Progenitor cell of endocrine pancreas (in vitro differentiated cells): ENCODE data around the gene NFIC. TPM values are rescaled to one million over a fixed set of nuclear protein-coding genes. Genes with fewer than 3 reads are reported as not detected.

Source experiments
- DNase-seq: peaks from one replicate; pipeline ENCODE4 v3.0.0; 2021; ENCODE audit warnings: low spot score; ENCODE audit not compliant: unreplicated experiment
- H3K27ac Mint-ChIP-seq: 2 replicates; pipeline ENCODE4 v1.8.0; 2021; ENCODE audit warnings: mild to moderate bottlenecking, moderate library complexity, mixed read lengths
- H3K27me3 Mint-ChIP-seq: 2 replicates; pipeline ENCODE4 v1.8.0; 2021; ENCODE audit warnings: mixed read lengths
- H3K36me3 Mint-ChIP-seq: 2 replicates; pipeline ENCODE4 v1.8.0; 2022; ENCODE audit warnings: mixed read lengths; ENCODE audit not compliant: insufficient read depth
- H3K4me1 Mint-ChIP-seq: 2 replicates; pipeline ENCODE4 v1.8.0; 2021; ENCODE audit warnings: low read depth, mixed read lengths
- H3K4me3 Mint-ChIP-seq: 2 replicates; pipeline ENCODE4 v1.8.0; 2021; ENCODE audit warnings: low read depth, mild to moderate bottlenecking, moderate library complexity, mixed read lengths
- H3K9me3 Mint-ChIP-seq: 2 replicates; pipeline ENCODE4 v1.8.0; 2021; ENCODE audit warnings: low read depth, mixed read lengths
- total RNA-seq: library from RNA; stranded (reverse); gene quantifications from 2 replicates; pipeline ENCODE4 v1.2.1, GENCODE V29; 2021
- TF ChIP-seq, protein P1 (sequence below): fragments of 200-600 bp; sonication (generic); IDR thresholded peaks from one replicate; pipeline ENCODE4 v1.5.0; 2021; ENCODE audit warnings: antibody characterized with exemption, mild to moderate bottlenecking; ENCODE audit not compliant: unreplicated experiment

Gene NFIC
- total RNA-seq, 1 donor from 2014 or later = 6.8 TPM

DNA sequence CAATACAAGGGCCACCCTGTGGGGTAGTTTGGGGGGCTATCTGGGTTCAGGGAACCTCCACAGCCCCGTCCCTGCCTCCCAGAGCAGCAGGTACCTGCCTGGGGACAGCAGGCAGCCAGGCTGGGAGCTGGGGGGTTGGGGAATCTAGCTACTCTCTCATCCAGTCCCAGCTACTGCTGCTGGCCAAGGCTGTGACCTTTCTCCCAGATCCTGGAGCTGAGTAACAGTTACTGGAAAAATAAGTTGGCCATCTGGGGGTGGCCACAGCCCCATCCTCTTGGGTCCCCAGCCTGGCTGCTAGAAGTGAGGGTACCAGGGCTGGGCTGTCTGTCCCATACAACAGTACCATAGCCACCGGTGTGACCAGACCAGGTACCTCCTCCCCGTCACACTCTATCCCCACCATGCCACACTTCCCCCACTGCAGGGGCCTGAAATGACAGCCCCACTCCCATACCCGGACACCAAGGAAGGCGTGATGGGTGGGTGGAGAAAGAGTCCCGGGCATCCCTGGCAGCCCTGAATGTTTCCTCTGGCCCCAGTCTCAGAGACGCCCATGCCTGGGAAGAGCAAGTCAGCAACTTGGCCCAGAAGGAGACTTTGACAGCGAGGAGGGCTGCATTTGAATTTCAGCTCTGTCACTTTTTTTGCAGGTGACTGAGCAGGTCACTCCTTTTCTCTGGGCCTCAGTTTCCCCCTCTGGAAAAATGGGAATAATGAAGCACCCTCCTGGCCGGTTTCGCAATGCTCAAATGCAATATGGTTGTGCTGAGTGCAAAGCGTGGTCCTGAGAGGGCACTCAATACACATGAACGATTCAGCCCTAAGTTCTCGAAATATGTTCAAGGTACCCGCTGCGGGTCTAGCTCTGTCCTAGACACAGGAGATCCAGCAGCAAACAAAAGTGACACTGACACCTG, 30.7 kb upstream of the NFIC start:
- H3K27me3 Mint-ChIP-seq = peaks cover 47% of the 10 kb centered on the region
- DNase-seq = no peak
- no peaks in the 10 kb centered on the region for H3K4me1 Mint-ChIP-seq
- TF ChIP-seq, protein P1, sequence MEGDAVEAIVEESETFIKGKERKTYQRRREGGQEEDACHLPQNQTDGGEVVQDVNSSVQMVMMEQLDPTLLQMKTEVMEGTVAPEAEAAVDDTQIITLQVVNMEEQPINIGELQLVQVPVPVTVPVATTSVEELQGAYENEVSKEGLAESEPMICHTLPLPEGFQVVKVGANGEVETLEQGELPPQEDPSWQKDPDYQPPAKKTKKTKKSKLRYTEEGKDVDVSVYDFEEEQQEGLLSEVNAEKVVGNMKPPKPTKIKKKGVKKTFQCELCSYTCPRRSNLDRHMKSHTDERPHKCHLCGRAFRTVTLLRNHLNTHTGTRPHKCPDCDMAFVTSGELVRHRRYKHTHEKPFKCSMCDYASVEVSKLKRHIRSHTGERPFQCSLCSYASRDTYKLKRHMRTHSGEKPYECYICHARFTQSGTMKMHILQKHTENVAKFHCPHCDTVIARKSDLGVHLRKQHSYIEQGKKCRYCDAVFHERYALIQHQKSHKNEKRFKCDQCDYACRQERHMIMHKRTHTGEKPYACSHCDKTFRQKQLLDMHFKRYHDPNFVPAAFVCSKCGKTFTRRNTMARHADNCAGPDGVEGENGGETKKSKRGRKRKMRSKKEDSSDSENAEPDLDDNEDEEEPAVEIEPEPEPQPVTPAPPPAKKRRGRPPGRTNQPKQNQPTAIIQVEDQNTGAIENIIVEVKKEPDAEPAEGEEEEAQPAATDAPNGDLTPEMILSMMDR = no peak
- no peak overlapping the region for H3K4me3 Mint-ChIP-seq
- no peak overlapping the region for H3K27ac Mint-ChIP-seq
- no peaks in the 10 kb centered on the region for H3K36me3 Mint-ChIP-seq
- no peaks in the 10 kb centered on the region for H3K9me3 Mint-ChIP-seq

DNA sequence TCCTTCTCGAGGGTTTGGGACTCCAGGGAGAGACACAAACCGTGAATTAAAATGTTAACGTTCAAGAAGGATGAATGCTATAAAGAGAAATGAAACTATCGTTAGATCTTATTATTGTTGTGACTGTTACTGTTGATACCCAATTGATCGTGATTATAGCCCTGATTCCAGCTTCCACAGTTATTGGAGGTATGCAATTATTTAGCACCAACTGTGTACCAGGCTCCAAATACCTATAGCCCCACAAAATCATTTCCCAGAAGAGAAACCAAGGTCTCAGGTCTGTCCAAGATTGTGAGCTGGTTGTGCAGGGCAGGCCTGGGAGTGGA, 30.1 kb upstream of the NFIC start:
- Mint-ChIP-seq H3K4me1 (no peaks in the 10 kb centered on the region), H3K27me3 (peaks cover 45% of the 10 kb centered on the region), H3K4me3 (no peak overlapping the region), H3K36me3 (no peaks in the 10 kb centered on the region), H3K9me3 (no peaks in the 10 kb centered on the region), H3K27ac (no peak overlapping the region)
- DNase-seq = no peak
- TF ChIP-seq, protein P1 = no peak

DNA sequence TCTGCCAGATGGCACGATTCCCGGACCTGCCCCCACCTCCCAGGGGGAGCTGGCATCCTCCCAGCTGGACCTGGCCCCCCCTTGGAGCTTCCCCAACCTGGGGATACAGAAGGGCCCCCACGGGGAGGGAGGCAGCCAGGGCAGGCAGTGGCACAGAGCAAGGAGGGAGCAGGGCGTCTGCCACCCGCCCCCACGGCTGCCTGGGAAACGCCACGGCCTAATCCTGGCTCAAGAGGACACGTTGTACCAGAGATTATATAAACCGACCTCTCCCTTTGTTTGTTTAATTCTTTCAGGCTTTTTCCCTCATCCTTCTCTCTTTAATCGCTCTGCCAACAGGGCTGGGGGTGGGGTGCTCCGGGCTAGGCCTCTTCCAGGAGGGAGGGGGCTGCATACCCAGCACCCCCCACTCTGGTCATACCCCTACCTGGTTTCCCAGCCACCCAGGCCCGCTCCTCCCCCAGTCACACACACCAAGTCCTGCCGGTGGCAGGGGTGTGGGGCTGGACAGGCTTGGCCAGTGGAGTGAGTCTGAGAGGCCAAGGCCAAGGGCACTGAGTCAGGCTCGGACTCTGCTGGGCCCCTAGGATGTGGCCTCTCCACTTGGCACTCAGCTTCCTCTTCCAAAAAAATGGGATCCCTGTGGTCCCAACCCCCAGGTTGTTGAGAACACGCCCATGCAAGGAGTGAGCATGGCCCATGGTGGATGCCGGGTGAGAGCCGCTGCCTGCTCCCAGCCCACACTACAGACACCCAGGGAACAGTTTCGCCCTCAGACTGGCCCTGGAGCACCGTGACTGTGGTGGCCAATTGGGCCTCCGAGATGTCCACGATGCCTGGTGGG, 29.5 kb upstream of the NFIC start:
- no peak overlapping the region for H3K27ac Mint-ChIP-seq
- no peaks in the 10 kb centered on the region for H3K4me1 Mint-ChIP-seq
- TF ChIP-seq, protein P1 = no peak
- no peaks in the 10 kb centered on the region for H3K36me3 Mint-ChIP-seq
- peaks cover 39% of the 10 kb centered on the region for H3K27me3 Mint-ChIP-seq
- no peak for DNase-seq
- H3K9me3 Mint-ChIP-seq = no peaks in the 10 kb centered on the region
- no peak overlapping the region for H3K4me3 Mint-ChIP-seq

DNA sequence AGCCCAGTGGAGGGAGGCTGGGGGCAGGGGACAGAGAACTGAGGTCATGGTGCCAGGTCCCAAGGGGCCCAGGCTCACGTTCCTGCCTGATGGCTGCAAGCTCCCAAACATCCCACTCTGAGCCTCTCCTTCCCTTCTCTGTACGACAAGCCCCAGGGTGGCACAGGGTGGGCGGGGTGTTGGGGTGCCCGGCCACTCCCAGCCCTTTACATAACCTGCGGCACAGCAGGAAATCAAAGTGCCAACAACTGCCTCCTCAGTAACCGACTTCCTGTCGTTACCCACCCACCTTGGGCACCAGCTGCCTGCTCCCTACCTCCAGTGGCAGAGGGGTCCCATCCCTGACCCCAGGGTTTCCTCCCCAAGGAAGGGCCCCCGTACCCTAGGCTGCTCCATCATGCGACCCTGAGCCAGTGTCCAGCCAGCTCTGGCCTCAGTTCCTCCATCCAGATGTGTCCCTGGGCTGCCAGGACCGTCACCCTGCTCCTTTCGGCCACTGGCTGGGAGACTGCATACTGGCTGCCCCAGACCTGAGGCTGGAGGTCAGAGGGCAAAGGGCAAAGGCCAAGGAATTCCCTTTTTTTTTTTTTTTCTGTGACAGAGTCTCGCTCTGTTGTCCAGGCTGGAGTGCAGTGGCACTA, 27.7 kb upstream of the NFIC start:
- Mint-ChIP-seq H3K27me3 (peaks cover 26% of the 10 kb centered on the region), H3K36me3 (no peaks in the 10 kb centered on the region), H3K4me1 (no peaks in the 10 kb centered on the region), H3K9me3 (no peaks in the 10 kb centered on the region), H3K4me3 (no peak overlapping the region), H3K27ac (no peak overlapping the region)
- TF ChIP-seq, protein P1 = no peak
- DNase-seq = no peak

GRCh38 chr19:3340340-3340739, 26.0 kb upstream of the NFIC start:
- Mint-ChIP-seq H3K27me3 (peaks cover 27% of the 10 kb centered on the region), H3K4me3 (no peak overlapping the region), H3K36me3 (no peaks in the 10 kb centered on the region), H3K4me1 (no peaks in the 10 kb centered on the region), H3K9me3 (no peaks in the 10 kb centered on the region), H3K27ac (no peak overlapping the region)
- TF ChIP-seq, protein P1 = no peak
- no peak for DNase-seq
